GM23338 (cell line): ENCODE results near the gene DHRS3. TPM values are rescaled to one million over a fixed set of nuclear protein-coding genes. Genes with fewer than 3 reads are reported as not detected.

Source experiments
- ATAC-seq: fragments of 200-7000 bp; cut with Tn5 transposase; 3 replicates; pipeline ENCODE4 v1.9.1; 2020
- DNase-seq: peaks from one replicate; pipeline ENCODE4 v3.0.0-alpha.2; 2015; ENCODE audit warnings: low spot score
- H2AFZ ChIP-seq: fragments of 200-600 bp; sonication (generic); 2 replicates; pipeline ENCODE4 v1.8.0; 2016; ENCODE audit warnings: antibody characterized with exemption, mild to moderate bottlenecking, moderate library complexity
- H3F3A ChIP-seq: fragments of 200-600 bp; sonication (generic); replicated peaks from 2 replicates; pipeline ENCODE4 v1.8.0; 2017; ENCODE audit warnings: antibody characterized with exemption, mixed run types, low read depth
- H3K27ac ChIP-seq: fragments of 200-600 bp; sonication (generic); 2 replicates; pipeline ENCODE4 v1.6.1; 2016; ENCODE audit warnings: low read depth
- H3K27me3 ChIP-seq: fragments of 200-600 bp; sonication (generic); 2 replicates; pipeline ENCODE4 v1.8.0; 2016; ENCODE audit warnings: mild to moderate bottlenecking, mixed run types, moderate library complexity; ENCODE audit not compliant: insufficient read depth
- H3K36me3 ChIP-seq: fragments of 200-600 bp; sonication (generic); 2 replicates; pipeline ENCODE4 v1.8.0; 2016; ENCODE audit warnings: mild to moderate bottlenecking; ENCODE audit not compliant: insufficient read depth
- H3K4me1 ChIP-seq: fragments of 200-600 bp; sonication (generic); 2 replicates; pipeline ENCODE4 v1.8.0; 2016; ENCODE audit warnings: mild to moderate bottlenecking, moderate library complexity; ENCODE audit not compliant: insufficient read depth
- H3K4me2 ChIP-seq: fragments of 200-600 bp; sonication (generic); 2 replicates; pipeline ENCODE4 v1.7.1; 2017; ENCODE audit warnings: mixed run types
- H3K4me3 ChIP-seq: fragments of 200-600 bp; sonication (generic); 2 replicates; pipeline ENCODE4 v1.6.1; 2016; ENCODE audit warnings: mixed run types
- H3K79me2 ChIP-seq: fragments of 200-600 bp; sonication (generic); replicated peaks from 2 replicates; pipeline ENCODE4 v1.8.0; 2017; ENCODE audit warnings: mild to moderate bottlenecking; ENCODE audit not compliant: insufficient read depth
- H3K9me2 ChIP-seq: fragments of 200-600 bp; sonication (generic); 2 replicates; pipeline ENCODE4 v1.8.0; 2017; ENCODE audit not compliant: insufficient read depth
- H4K20me1 ChIP-seq: fragments of 200-600 bp; sonication (generic); replicated peaks from 2 replicates; pipeline ENCODE4 v1.8.0; 2017; ENCODE audit warnings: mild to moderate bottlenecking; ENCODE audit not compliant: insufficient read depth
- H3K27ac Mint-ChIP-seq: 2 replicates; pipeline ENCODE4 v1.8.0; 2020; ENCODE audit warnings: inconsistent platforms, mild to moderate bottlenecking, moderate library complexity, mixed read lengths
- H3K27me3 Mint-ChIP-seq: 3 replicates; pipeline ENCODE4 v1.8.0; 2022; ENCODE audit warnings: low read depth, mild to moderate bottlenecking, moderate library complexity, mixed read lengths, inconsistent platforms; ENCODE audit not compliant: insufficient read depth, poor library complexity
- H3K36me3 Mint-ChIP-seq: 3 replicates; pipeline ENCODE4 v1.8.0; 2021; ENCODE audit warnings: low read depth, mild to moderate bottlenecking, inconsistent platforms, moderate library complexity, mixed read lengths
- H3K4me1 Mint-ChIP-seq: 3 replicates; pipeline ENCODE4 v1.8.0; 2020; ENCODE audit warnings: mild to moderate bottlenecking, inconsistent platforms, mixed read lengths
- H3K4me3 Mint-ChIP-seq: 3 replicates; pipeline ENCODE4 v1.8.0; 2021; ENCODE audit warnings: moderate library complexity, mild to moderate bottlenecking, inconsistent platforms, mixed read lengths
- H3K9me3 Mint-ChIP-seq: 3 replicates; pipeline ENCODE4 v1.8.0; 2020; ENCODE audit warnings: moderate library complexity, mild to moderate bottlenecking, inconsistent platforms, mixed read lengths
- CREB1 ChIP-seq: fragments of 250-450 bp; sonication (Bioruptor Pico); IDR thresholded peaks from 2 replicates; pipeline ENCODE4 v1.5.0; 2020; ENCODE audit warnings: low read depth, mild to moderate bottlenecking, moderate library complexity
- JUNB ChIP-seq: IDR thresholded peaks from one replicate; pipeline ENCODE4 v1.6.1; 2016; ENCODE audit warnings: antibody characterized with exemption; ENCODE audit not compliant: unreplicated experiment
- POLR2AphosphoS5 ChIP-seq: IDR thresholded peaks from 2 replicates; pipeline ENCODE4 v1.6.1; 2016; ENCODE audit warnings: antibody characterized with exemption, low read depth
- REST ChIP-seq: IDR thresholded peaks from one replicate; pipeline ENCODE4 v1.6.1; 2018; ENCODE audit warnings: antibody characterized with exemption; ENCODE audit not compliant: unreplicated experiment
- polyA plus RNA-seq: library from polyadenylated mRNA; unstranded; fragments of >200 nt; fragmentation: Nextera tagmentation; extraction: Ambion mirVana; gene quantifications from 2 replicates; pipeline ENCODE4 v1.2.1, GENCODE V29; 2016
- total RNA-seq: library from RNA; depleted of rRNA; stranded (reverse); fragments of >200 nt; shearing (Covaris generic); gene quantifications from 2 replicates; pipeline ENCODE4 v1.2.3, GENCODE V29; 2014
- TF ChIP-seq, protein P1 (sequence below), 2 experiments: fragments of 200-600 bp in 1 of 2; sonication (generic) in 1 of 2; conservative IDR thresholded peaks; 2 replicates each; pipeline versions ENCODE4 v1.5.1 to v1.6.1; 2016 to 2017; ENCODE audit warnings: antibody characterized with exemption in 2 of 2, low read depth in 2 of 2, mild to moderate bottlenecking in 2 of 2, moderate library complexity in 1 of 2

DHRS3 gene
- total and polyA plus RNA-seq, 2 experiments from 2014 or later: 21.0 to 26.0 TPM

DNA sequence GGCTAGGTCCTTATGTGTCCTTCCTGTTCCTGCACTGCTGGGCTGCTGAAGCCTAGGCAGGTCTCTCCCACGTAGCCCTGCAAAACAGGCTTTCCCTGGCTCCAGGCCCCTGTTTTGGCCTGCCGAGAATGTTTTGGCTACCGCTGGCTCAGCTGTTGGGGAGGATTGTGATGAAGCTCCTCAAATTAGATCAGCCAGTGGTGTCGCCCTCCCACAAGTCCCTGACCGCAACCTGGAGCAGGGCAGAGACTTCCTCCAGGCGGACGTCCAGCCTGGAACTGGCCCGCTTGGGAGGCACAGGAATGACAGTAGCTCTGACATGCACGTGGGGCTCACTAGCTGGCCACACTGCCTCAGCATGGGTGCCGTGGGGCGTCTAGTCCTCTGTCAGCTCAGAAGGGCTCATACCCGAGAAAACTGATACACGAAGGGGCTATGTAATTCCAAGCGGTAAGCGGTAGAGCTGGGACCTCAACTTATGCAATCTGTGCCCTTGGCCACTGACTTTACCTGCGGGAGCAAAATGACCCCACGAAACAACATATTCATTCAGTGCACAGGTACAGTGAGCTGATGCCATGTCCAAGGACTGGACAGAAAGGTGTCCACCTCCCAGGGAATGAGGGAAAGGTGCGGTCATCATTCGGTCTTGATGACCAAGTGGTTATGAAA, 26.6 kb downstream of the DHRS3 start:
- no peaks in the 10 kb centered on the region; the same call in 1 of the 2 replicates for H4K20me1 ChIP-seq
- no peak overlapping the region for H2AFZ ChIP-seq
- no peak overlapping the region for H3K4me3 ChIP-seq
- peaks cover 6% of the 10 kb centered on the region for H3K79me2 ChIP-seq
- no peaks in the 10 kb centered on the region; the same call in 2 of the 3 replicates for H3K9me3 Mint-ChIP-seq
- H3K9me2 ChIP-seq: no peaks in the 10 kb centered on the region
- H3K27ac Mint-ChIP-seq: no peak overlapping the region
- peaks cover 29% of the 10 kb centered on the region for H3K4me1 ChIP-seq
- H3K4me1 Mint-ChIP-seq: peaks cover 27% of the 10 kb centered on the region
- H3K4me2 ChIP-seq: no peak overlapping the region
- H3K4me3 Mint-ChIP-seq: no peak overlapping the region
- H3K36me3 ChIP-seq: no peaks in the 10 kb centered on the region
- H3K27me3 Mint-ChIP-seq: peaks cover 17% of the 10 kb centered on the region
- TF ChIP-seq, protein P1, sequence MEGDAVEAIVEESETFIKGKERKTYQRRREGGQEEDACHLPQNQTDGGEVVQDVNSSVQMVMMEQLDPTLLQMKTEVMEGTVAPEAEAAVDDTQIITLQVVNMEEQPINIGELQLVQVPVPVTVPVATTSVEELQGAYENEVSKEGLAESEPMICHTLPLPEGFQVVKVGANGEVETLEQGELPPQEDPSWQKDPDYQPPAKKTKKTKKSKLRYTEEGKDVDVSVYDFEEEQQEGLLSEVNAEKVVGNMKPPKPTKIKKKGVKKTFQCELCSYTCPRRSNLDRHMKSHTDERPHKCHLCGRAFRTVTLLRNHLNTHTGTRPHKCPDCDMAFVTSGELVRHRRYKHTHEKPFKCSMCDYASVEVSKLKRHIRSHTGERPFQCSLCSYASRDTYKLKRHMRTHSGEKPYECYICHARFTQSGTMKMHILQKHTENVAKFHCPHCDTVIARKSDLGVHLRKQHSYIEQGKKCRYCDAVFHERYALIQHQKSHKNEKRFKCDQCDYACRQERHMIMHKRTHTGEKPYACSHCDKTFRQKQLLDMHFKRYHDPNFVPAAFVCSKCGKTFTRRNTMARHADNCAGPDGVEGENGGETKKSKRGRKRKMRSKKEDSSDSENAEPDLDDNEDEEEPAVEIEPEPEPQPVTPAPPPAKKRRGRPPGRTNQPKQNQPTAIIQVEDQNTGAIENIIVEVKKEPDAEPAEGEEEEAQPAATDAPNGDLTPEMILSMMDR (conservative IDR thresholded peaks at IDR 0.05; ENCODE audit: low read depth in 2 of 2): no peak
- TF ChIP-seq REST (no peak), POLR2AphosphoS5 (no peak)
- ATAC-seq (no peak), DNase-seq (no peak)
- H3F3A ChIP-seq: peaks cover 11% of the 10 kb centered on the region; the same call in 1 of the 2 replicates
- H3K27ac ChIP-seq: no peak overlapping the region
- H3K27me3 ChIP-seq: 0 out of 2 replicates have a peak, but pooled peaks cover under 1% of the 10 kb centered on the region
- H3K36me3 Mint-ChIP-seq: no peaks in the 10 kb centered on the region; the same call in 2 of the 3 replicates

GRCh38 chr1:12588695-12589094, 29.3 kb downstream of the DHRS3 start:
- no peaks in the 10 kb centered on the region for H3K36me3 ChIP-seq
- H2AFZ ChIP-seq: no peak overlapping the region
- ATAC-seq: no peak
- H3K4me3 ChIP-seq: no peak overlapping the region
- no peaks in the 10 kb centered on the region for H3K79me2 ChIP-seq
- H3K4me2 ChIP-seq: no peak overlapping the region
- no peak overlapping the region for H3K27ac ChIP-seq
- DNase-seq: no peak
- H3K9me3 Mint-ChIP-seq: no peaks in the 10 kb centered on the region; the same call in 2 of the 3 replicates
- no peak for TF ChIP-seq CREB1 (CRISPR knock-in tag)
- no peak for TF ChIP-seq JUNB
- no peaks in the 10 kb centered on the region; the same call in 2 of the 3 replicates for H3K36me3 Mint-ChIP-seq
- no peak overlapping the region for H3K4me3 Mint-ChIP-seq
- H3K4me1 ChIP-seq: peaks cover 14% of the 10 kb centered on the region
- H4K20me1 ChIP-seq: no peaks in the 10 kb centered on the region; the same call in 1 of the 2 replicates
- H3K27ac Mint-ChIP-seq: no peak overlapping the region
- peaks cover 10% of the 10 kb centered on the region for H3K27me3 Mint-ChIP-seq
- no peaks in the 10 kb centered on the region for H3F3A ChIP-seq
- no peaks in the 10 kb centered on the region for H3K27me3 ChIP-seq
- H3K9me2 ChIP-seq: no peaks in the 10 kb centered on the region
- peaks cover 15% of the 10 kb centered on the region for H3K4me1 Mint-ChIP-seq
